Activated naive CD8-positive, alpha-beta T cell treated with anti-CD3 and anti-CD28 coated beads for 36 hours (primary cell): Measurements from ENCODE around the gene C20orf144. TPM values are rescaled to one million over a fixed set of nuclear protein-coding genes. Genes with fewer than 3 reads are reported as not detected.

ENCODE experiments used
- DNase-seq: peaks from one replicate; pipeline ENCODE4 v3.0.0; 2021
- H3K27ac Mint-ChIP-seq: one replicate; pipeline ENCODE4 v1.8.0; 2022; ENCODE audit warnings: mild to moderate bottlenecking, moderate library complexity, mixed read lengths
- H3K27me3 Mint-ChIP-seq: one replicate; pipeline ENCODE4 v1.8.0; 2022; ENCODE audit warnings: mild to moderate bottlenecking, mixed read lengths
- H3K36me3 Mint-ChIP-seq: one replicate; pipeline ENCODE4 v1.8.0; 2021; ENCODE audit warnings: mild to moderate bottlenecking, mixed read lengths
- H3K4me1 Mint-ChIP-seq: one replicate; pipeline ENCODE4 v1.8.0; 2021; ENCODE audit warnings: mixed read lengths
- H3K4me3 Mint-ChIP-seq: one replicate; pipeline ENCODE4 v1.8.0; 2022; ENCODE audit warnings: mild to moderate bottlenecking, moderate library complexity, mixed read lengths
- H3K9me3 Mint-ChIP-seq: one replicate; pipeline ENCODE4 v1.8.0; 2022; ENCODE audit warnings: mixed read lengths
- total RNA-seq, 2 experiments: library from RNA; stranded (reverse); gene quantifications; one replicate each; pipeline ENCODE4 v1.2.3, GENCODE V29; 2021

C20orf144 gene
- total RNA-seq, 2 experiments from 2014 or later = 0.10 to 0.21 TPM

DNA sequence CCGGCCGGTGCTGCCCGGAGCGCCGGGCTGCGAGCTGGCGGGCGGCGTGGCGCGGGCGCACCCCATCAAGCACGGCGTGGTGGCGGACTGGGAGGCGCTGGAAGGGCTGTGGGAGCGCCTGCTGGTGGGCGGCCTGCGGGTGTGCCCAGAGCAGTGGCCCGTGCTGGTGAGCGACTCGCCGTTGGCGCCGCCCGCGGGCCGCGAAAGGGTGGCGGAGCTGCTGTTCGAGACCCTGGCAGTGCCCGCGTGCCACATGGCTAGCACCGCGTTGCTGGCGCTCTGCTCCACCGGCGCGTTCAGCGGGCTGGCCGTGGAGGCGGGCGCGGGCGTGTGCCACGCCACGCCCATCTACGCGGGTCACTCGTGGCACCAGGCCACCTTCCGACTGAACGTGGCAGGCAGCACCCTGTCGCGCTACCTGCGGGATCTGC is 5.1 kb downstream of the C20orf144 start:
- Mint-ChIP-seq H3K4me3 (peak overlapping the region; percentile 79), H3K27me3 (no peaks in the 10 kb centered on the region), H3K4me1 (peaks cover 29% of the 10 kb centered on the region), H3K27ac (peak overlapping the region; percentile 84), H3K9me3 (no peaks in the 10 kb centered on the region), H3K36me3 (peaks cover 8% of the 10 kb centered on the region)
- peak; percentile 70 for DNase-seq

DNA sequence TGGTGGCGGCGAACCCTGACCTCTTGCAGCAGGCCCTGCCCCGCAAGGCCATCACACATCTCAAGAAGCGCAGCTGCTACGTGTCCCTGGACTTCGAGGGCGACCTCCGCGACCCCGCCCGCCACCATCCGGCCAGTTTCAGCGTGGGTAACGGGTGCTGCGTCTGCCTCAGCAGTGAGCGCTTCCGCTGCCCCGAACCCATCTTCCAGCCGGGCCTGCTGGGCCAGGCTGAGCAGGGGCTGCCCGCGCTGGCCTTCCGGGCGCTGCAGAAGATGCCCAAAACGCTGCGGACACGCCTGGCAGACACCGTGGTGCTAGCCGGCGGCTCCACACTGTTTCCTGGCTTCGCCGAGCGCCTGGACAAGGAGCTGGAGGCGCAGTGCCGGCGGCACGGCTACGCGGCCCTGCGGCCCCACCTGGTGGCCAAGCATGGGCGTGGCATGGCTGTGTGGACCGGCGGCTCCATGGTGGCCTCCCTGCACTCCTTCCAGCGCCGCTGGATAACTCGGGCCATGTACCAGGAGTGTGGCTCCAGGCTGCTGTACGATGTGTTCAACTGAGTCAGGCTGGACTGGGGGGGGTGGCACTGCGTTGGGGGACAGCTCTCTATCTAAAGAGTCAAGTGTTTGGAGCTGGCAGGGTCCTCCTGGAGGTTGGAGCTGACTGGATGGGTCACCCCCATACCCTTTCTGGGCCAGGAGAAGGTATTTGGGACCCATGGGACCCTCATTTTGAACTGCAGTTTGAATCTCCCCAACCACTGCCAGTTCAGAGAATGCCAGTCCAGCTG is 5.7 kb downstream of the C20orf144 start:
- Mint-ChIP-seq H3K9me3 (no peaks in the 10 kb centered on the region), H3K27me3 (no peaks in the 10 kb centered on the region), H3K27ac (peak overlapping the region; percentile 84), H3K4me3 (peak overlapping the region; percentile 79), H3K4me1 (peaks cover 28% of the 10 kb centered on the region), H3K36me3 (peaks cover 8% of the 10 kb centered on the region)
- peak; percentile 87 for DNase-seq

DNA sequence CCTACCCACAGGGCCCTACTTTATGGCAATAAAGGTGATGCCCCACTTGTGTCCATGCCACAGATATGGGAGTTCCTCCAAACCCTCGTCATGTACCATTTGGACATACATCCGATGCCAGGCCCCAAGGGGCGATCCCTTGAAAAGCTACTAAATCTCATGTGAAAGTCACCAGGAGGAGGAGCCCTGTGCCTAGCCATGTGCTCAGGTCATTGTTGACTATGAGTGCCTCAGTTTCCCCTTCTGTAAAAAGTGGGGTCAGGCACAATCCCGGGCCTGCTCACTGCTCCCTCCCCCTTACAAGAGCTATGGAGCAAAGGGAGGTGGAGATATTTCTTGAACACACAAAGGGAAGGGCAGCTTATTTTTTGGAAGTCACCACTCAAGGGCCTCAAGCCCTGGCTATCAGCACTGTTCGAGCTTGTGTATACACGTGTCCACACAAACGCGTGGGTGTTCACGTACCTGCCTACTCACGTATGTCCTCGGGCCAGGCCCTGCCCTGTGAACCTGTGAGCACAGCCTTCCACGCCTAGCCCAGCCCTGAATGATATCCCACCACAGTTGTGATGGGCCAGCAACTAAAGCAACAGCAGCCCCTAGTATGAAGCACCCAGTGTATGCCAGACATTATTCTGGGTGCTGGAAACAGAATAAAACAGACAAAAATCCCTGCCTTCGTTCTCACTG is 6.5 kb downstream of the C20orf144 start:
- Mint-ChIP-seq H3K9me3 (no peaks in the 10 kb centered on the region), H3K4me3 (peak overlapping the region; percentile 79), H3K27ac (peak overlapping the region; percentile 45), H3K27me3 (no peaks in the 10 kb centered on the region), H3K4me1 (peaks cover 34% of the 10 kb centered on the region), H3K36me3 (peaks cover 8% of the 10 kb centered on the region)
- no peak for DNase-seq

DNA sequence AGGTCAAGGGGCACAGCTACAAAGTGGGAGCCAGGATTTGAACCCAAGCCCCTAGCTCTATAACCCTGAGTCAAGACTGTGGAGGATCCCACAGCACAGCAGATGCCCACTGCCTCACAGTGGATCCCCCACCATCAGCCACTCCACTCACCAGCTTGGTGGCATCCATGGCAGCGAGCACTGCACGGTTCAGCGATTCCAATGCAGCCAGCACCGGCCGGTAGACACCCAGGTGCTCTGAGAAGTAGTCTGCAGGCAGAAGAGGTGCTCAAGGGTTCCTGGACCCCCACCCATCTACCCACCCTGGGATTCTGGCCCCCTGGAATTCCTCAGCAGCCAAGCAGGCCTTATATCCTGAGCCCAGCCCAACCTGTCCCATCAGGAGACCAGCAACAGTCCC is 7.1 kb downstream of the C20orf144 start:
- no peaks in the 10 kb centered on the region for H3K9me3 Mint-ChIP-seq
- no peaks in the 10 kb centered on the region for H3K27me3 Mint-ChIP-seq
- no peak for DNase-seq
- H3K4me3 Mint-ChIP-seq = no peak overlapping the region
- no peak overlapping the region for H3K27ac Mint-ChIP-seq
- H3K4me1 Mint-ChIP-seq = peaks cover 35% of the 10 kb centered on the region
- H3K36me3 Mint-ChIP-seq = peaks cover 8% of the 10 kb centered on the region

DNA sequence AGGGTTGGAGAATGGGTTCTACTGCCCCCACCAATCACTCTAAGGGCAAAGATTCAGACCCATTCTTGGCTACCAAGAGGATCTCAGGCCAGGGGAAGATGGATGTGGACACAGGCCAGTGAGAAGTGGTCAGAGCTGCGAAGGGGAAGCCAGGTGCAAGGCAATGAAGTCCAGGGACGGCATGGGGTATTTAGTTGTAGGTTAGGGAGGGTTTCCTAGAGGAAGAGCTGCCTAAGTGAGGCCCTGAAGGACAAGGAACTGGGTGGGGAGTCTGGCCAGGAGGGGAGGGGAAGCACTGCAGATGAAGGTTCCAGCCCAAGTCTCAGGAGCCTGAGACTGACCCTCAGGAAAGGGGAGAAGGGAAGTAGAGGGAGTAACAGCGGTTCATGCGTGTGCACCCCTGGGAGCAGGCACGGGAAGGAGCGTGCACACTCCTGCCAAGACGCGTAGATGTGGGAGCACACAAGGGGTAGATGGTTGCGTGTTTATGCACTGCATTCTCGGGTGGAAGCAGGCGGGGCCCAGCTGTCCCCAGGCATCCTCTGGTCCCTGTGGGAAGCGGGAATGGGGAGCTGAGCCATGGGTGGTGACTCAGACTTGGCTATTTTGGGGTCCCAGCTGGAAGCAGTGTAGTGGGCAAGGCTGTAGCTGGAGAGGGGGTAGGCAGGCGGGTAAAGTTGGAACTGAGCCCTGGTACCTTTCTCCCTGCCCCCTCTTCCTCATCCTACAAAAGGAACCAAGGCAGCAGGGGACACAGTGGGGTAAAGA is 7.9 kb downstream of the C20orf144 start:
- DNase-seq = no peak
- Mint-ChIP-seq H3K36me3 (peaks cover 10% of the 10 kb centered on the region), H3K27ac (no peak overlapping the region), H3K4me3 (no peak overlapping the region), H3K27me3 (no peaks in the 10 kb centered on the region), H3K4me1 (peaks cover 32% of the 10 kb centered on the region), H3K9me3 (no peaks in the 10 kb centered on the region)

DNA sequence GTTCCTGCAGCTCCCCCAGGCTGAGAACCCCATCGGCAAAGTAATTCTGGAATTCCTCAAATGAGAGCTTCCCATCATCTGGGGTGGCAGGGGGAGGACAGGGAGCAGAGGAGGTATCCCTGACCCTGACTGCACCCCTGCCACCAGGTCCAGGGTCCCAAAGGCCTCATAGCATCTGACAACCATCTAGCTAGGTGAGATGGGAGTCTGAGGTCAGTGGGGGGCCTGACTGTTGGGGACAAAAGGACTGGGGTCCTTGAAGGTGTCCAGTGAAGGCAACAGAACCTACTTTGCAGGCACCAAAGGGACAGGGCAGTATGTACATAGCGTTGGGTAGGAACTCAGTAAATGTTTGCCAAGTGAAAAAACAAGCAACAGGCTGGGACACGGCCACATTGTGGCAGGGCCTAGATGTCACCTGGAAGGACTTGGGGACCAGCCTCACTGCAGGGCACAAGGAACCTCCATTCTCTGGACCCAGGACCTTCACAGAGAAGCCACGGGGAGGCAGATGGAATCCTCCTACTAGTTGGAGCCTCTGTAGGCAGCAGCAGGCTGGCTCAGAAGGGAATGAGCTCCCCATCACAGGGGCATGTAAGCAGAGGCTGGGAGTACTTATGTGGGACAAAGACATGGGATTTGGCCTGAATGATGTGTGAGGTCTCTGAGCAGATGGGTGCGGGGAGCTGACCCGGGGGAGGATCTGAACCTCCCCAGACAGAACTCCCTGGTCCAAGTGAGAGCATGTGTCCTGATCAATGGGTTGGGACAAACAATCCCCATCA is 8.8 kb downstream of the C20orf144 start:
- Mint-ChIP-seq H3K4me1 (peaks cover 29% of the 10 kb centered on the region), H3K4me3 (no peak overlapping the region), H3K27ac (no peak overlapping the region), H3K36me3 (peaks cover 12% of the 10 kb centered on the region), H3K27me3 (no peaks in the 10 kb centered on the region), H3K9me3 (no peaks in the 10 kb centered on the region)
- DNase-seq = no peak

DNA sequence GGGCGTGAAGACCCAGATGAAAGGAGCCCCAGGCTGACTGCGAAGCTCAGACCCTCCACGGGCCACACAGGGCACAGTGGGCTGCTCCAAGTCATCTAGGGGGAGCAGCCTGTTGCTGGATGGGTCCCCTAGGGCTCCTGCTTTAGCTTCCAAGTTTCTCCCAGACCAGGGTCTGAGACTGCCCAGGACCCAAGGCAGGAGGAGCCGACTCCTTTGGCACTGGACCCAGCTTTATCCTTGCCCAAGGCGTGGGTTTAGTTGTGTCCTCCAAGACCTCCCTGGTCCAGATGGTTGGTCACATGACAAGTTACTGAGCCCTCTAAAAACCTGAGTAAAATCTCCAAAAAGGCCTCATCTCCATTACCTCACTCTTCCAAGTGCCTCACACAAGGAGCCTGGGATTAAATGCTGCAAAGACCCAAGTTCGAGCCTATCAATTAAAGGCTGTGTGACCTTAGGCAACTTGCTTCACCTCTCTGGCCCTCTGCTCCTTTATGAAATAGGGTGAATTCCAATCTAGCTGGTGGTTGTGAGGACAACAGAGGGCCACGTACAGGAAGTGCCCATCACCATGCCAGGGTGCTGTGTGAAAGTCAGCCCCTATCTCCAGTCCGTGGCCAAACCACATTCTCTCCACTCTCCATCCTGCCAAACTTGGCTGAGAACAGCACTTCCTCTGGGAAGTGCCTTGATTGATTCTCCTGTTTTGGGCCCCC is 9.6 kb downstream of the C20orf144 start:
- Mint-ChIP-seq H3K27me3 (no peaks in the 10 kb centered on the region), H3K4me3 (no peak overlapping the region), H3K4me1 (peaks cover 22% of the 10 kb centered on the region), H3K27ac (no peak overlapping the region), H3K36me3 (peaks cover 15% of the 10 kb centered on the region), H3K9me3 (no peaks in the 10 kb centered on the region)
- DNase-seq = no peak

DNA sequence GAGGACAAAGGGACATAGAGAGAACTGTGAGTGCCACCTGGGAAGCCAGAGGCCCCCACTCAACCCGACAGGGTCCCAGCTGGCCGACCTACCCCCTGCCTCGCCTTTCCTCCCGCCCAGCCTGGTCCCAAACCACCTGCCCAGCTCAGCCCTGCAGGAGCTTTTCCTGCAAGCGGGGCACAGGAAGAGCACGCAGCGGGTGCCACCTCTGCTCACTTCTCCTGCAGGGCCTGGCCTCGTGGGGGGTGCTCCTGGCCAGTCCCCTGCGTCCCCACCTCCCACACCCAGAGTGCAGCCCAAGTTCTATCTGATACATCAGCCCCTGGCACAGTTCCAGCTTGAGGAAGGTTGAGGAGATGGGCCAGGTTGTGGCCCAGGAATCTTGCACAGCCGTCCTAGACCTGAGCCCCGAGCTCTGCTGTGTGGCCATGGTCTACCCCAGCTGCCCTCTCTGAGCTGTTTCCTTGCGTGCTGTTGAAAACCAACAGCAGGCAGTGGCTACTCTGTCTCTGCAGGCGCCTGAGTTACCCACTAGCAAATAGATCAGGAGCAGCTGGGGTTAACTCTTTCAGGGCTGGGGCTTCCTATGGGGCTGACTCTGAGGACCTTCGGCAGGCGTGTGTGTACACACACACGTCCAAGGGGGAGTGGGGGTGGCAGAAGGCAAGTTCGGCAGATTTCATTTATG is 10.4 kb downstream of the C20orf144 start:
- peaks cover 20% of the 10 kb centered on the region for H3K36me3 Mint-ChIP-seq
- H3K9me3 Mint-ChIP-seq = no peaks in the 10 kb centered on the region
- H3K27me3 Mint-ChIP-seq = no peaks in the 10 kb centered on the region
- peak overlapping the region; percentile 27 for H3K27ac Mint-ChIP-seq
- no peak for DNase-seq
- peaks cover 22% of the 10 kb centered on the region for H3K4me1 Mint-ChIP-seq
- H3K4me3 Mint-ChIP-seq = peak overlapping the region; percentile 86

DNA sequence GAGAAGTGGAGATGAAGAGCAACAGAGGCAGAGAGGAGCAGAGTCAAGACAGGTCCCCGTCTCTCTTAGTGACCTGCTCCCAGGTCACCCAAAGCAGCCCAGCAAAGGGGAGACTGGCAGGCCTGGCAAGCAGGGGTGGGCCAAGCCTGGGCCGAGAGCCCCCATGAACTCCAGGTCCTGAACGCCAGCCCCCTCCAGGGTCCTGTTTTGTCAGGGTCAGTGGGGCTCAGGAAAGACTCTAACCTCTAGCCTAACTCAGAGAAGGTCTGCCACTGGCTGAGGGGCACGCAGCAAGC is 10.9 kb downstream of the C20orf144 start:
- Mint-ChIP-seq H3K27ac (peak overlapping the region; percentile 60), H3K4me1 (peaks cover 21% of the 10 kb centered on the region)

DNA sequence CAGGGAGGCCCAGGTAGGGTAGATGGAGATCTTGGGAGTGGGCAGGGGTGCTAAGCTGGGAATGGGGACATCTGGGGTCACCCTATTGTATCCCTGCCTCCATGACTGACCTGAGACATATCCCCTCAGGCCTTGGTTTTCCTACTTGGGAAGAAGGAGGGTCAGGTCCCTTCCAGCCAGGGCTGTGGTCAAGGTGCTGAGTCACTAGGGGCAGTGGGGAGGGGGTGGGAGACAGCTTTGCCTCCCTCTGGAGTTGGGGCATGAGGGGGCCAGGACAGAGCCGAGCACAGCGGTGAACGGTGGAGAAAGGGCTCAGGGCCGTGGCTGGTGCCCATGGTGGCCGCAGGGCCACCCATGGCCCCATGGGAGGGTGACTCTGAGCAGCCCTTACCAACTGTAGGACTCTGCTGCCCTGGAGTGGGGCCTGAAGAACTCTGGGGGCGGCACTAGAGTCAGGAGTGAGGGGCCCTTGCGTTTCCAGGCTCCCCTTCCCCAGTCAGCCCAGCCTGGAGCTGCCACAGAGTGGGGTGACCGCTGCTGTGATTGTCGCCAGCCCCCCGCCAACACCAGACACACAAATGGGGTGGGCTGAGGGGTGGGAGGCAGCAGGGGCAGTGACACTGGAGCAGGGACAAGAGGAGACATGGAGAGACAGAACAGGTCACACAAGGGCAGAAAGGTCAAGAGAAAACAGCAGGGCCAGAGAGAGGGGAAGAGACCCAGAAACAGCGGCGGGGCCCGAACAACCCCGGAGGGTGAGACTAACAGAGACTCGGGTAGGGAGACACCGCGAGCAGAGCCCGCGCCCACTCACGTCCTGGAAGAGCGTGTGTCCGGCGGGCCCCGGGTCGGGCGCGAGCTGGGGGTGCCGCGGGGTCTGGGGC is 11.5 kb downstream of the C20orf144 start:
- peaks cover 18% of the 10 kb centered on the region for H3K4me1 Mint-ChIP-seq
- peaks cover 15% of the 10 kb centered on the region for H3K36me3 Mint-ChIP-seq

More for the DNA sequence above, 10.9 kb downstream of the C20orf144 start:
- H3K36me3 Mint-ChIP-seq = peaks cover 20% of the 10 kb centered on the region
- no peaks in the 10 kb centered on the region for H3K27me3 Mint-ChIP-seq
- H3K4me3 Mint-ChIP-seq = peak overlapping the region; percentile 86
- H3K9me3 Mint-ChIP-seq = no peaks in the 10 kb centered on the region
- DNase-seq = no peak

DNA sequence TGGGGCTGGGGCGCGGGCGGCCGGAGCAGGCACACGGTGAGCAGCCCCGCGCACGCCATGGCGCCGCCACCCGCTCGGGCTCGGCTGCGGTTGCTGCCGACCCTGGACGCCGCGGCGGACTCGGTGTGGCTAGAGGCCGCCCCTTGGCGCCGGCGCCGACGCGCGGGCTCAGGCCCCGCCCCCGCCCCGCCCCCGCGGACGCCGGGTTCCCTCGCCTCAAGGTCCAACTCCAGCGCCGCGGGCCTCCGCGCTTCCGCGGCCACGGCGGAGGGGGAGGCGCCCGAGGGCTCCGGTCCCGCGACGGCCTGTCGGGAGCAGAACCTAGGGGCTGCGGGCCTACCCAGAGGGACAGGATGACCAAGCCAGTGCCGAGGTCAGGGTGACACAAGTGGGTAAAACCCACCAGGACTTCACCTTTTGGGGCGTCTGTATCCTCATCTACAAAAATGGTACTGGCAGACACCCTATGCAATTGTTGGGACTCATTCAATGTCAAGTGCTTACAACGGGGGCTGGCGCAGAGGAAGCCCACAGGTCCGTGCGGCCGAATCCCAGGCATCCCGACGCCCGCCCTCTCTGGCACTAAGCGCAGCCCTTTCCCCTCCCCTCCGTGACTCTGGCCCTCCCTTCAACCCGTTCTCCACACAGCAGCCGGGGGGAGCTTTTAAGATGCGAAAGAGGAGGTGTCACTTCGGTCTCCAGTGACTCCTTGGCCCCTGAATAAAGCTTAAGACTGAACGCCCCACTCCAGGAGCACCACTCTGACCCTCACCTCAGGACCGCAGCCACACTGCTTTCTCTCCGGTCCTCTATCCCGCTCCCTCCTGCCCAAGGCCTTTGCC is 12.4 kb downstream of the C20orf144 start, which contains the start of gene NECAB3:
TSS of gene NECAB3 (minus strand) at position 135 of the 842 bp plus-strand sequence. CDS start at position 59, 76 bp downstream.
- DNase-seq = peak; percentile 77
- H3K4me1 Mint-ChIP-seq = peaks cover 27% of the 10 kb centered on the region
- peaks cover 23% of the 10 kb centered on the region for H3K36me3 Mint-ChIP-seq
- peak within 1 kb of the TSS; percentile 86 for H3K4me3 Mint-ChIP-seq
- H3K27me3 Mint-ChIP-seq = no peaks in the 10 kb centered on the region
- no peaks in the 10 kb centered on the region for H3K9me3 Mint-ChIP-seq
- H3K27ac Mint-ChIP-seq = peak within 1 kb of the TSS; percentile 77

More for the DNA sequence above, 11.5 kb downstream of the C20orf144 start:
- H3K9me3 Mint-ChIP-seq = no peaks in the 10 kb centered on the region
- no peak for DNase-seq
- H3K4me3 Mint-ChIP-seq = peak overlapping the region; percentile 86
- H3K27me3 Mint-ChIP-seq = no peaks in the 10 kb centered on the region
- peak overlapping the region; percentile 77 for H3K27ac Mint-ChIP-seq
